GM12892 (cell line): Measurements from ENCODE around the gene RTEL1.

Experiments used
- POLR2A ChIP-seq: IDR thresholded peaks from 2 replicates; pipeline ENCODE4 v1.6.1; 2011; ENCODE audit warnings: low read depth, low read length, control low read depth
- POLR2AphosphoS5 ChIP-seq: IDR thresholded peaks from 2 replicates; pipeline ENCODE4 v1.6.1; 2011; ENCODE audit warnings: low read depth, low read length, control low read depth
- TAF1 ChIP-seq: IDR thresholded peaks from 2 replicates; pipeline ENCODE4 v1.6.1; 2011; ENCODE audit warnings: low read depth, mild to moderate bottlenecking, control low read depth, low read length, borderline replicate concordance

GRCh38 chr20:63714858-63715257, 56.7 kb downstream of the RTEL1 start:
- TF ChIP-seq POLR2A (no peak), POLR2AphosphoS5 (no peak), TAF1 (no peak)
